Subcutaneous adipose tissue (tissue), 4 donors: ENCODE results near the gene FRMD1. TPM values are rescaled to one million over a fixed set of nuclear protein-coding genes. Genes with fewer than 3 reads are reported as not detected.

Source experiments
- CTCF ChIP-seq: fragments of 450-650 bp; IDR thresholded peaks from one replicate; pipeline ENCODE4 v1.5.1; 2016; ENCODE audit warnings: low read depth, mild to moderate bottlenecking, control low read depth, antibody characterized with exemption, moderate library complexity
- total RNA-seq, 4 donors: library from RNA; depleted of rRNA; stranded (reverse); fragments of >200 nt; gene quantifications; one replicate each; pipeline ENCODE4 v1.1.0, GENCODE V29; 2016

The FRMD1 gene
- total RNA-seq, 4 donors from 2014 or later = 1.4 to 5.5 (median 3.7) TPM

GRCh38 chr6:168045706-168046620, 33.0 kb downstream of the FRMD1 start:
- no peak for TF ChIP-seq CTCF

GRCh38 chr6:168045141-168045691, 33.8 kb downstream of the FRMD1 start:
- no peak for TF ChIP-seq CTCF

- no peak for TF ChIP-seq CTCF
These were observed 34.4 kb downstream of the FRMD1 start for GRCh38 chr6:168044521-168045130.

DNA sequence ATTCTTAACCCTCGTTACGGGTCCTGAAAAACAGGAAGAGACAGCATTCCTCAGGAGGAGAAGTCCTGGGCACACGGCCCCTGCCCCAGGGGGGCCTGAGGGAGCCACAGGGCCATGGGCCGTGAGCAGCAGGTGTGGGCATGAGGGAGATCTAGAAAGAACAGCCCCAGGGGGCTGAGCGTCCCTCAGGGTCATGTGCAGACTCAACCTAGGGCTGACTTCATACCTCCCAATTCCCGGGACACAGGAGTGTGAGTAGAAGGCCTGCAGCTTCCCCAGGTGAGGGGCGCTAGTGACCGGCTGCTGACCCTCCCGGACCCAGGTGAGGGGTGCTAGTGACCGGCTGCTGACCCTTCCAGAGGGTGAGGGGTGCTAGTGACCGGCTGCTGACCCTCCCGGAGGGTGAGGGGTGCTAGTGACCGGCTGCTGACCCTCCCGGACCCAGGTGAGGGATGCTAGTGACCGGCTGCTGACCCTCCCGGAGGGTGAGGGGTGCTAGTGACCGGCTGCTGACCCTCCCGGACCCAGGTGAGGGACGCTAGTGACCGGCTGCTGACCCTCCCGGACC, 35.1 kb downstream of the FRMD1 start:
- no peak for TF ChIP-seq CTCF

- no peak for TF ChIP-seq CTCF
These were observed 35.7 kb downstream of the FRMD1 start for GRCh38 chr6:168043193-168043847.

- TF ChIP-seq CTCF = no peak
These were observed 36.4 kb downstream of the FRMD1 start for GRCh38 chr6:168042426-168043192.
